HUES6 (cell line): Measurements from ENCODE around the gene HIVEP1.

Source experiments
- H3K27ac ChIP-seq: 2 replicates; pipeline ENCODE4 v1.7.0; 2013; ENCODE audit warnings: low read depth, mild to moderate bottlenecking, low read length, inconsistent platforms
- H3K27me3 ChIP-seq: 2 replicates; pipeline ENCODE4 v1.6.1; 2013; ENCODE audit warnings: low read length; ENCODE audit not compliant: control insufficient read depth, insufficient read depth
- H3K36me3 ChIP-seq: 2 replicates; pipeline ENCODE4 v1.6.1; 2013; ENCODE audit warnings: low read length; ENCODE audit not compliant: control insufficient read depth, insufficient read depth
- H3K4me1 ChIP-seq: 2 replicates; pipeline ENCODE4 v1.6.1; 2013; ENCODE audit warnings: low read length; ENCODE audit not compliant: control insufficient read depth, insufficient read depth
- H3K4me3 ChIP-seq: 2 replicates; pipeline ENCODE4 v1.5.1; 2013; ENCODE audit warnings: low read depth, low read length
- H3K9ac ChIP-seq: one replicate; pipeline ENCODE4 v1.6.1; 2013; ENCODE audit warnings: mild to moderate bottlenecking, low read length
- H3K9me3 ChIP-seq: 2 replicates; pipeline ENCODE4 v1.6.1; 2013; ENCODE audit warnings: low read depth, low read length; ENCODE audit not compliant: control insufficient read depth, insufficient read depth

Gene HIVEP1

GRCh38 chr6:11974089-11974488 lies 38.0 kb upstream of the HIVEP1 start:
- no peaks in the 10 kb centered on the region for H3K9me3 ChIP-seq
- H3K27ac ChIP-seq, result no peak overlapping the region
- no peak overlapping the region for H3K9ac ChIP-seq
- peaks cover 21% of the 10 kb centered on the region for H3K4me1 ChIP-seq
- no peaks in the 10 kb centered on the region for H3K36me3 ChIP-seq
- H3K4me3 ChIP-seq, result no peak overlapping the region
- H3K27me3 ChIP-seq, result no peaks in the 10 kb centered on the region

GRCh38 chr6:11975353-11975977 lies 36.6 kb upstream of the HIVEP1 start:
- Histone ChIP-seq H3K36me3 (no peaks in the 10 kb centered on the region), H3K9ac (no peak overlapping the region), H3K27ac (no peak overlapping the region), H3K4me3 (no peak overlapping the region), H3K4me1 (peaks cover 21% of the 10 kb centered on the region), H3K27me3 (no peaks in the 10 kb centered on the region), H3K9me3 (no peaks in the 10 kb centered on the region)

- Histone ChIP-seq H3K36me3 (no peaks in the 10 kb centered on the region), H3K4me1 (peaks cover 21% of the 10 kb centered on the region), H3K4me3 (no peak overlapping the region), H3K9me3 (no peaks in the 10 kb centered on the region), H3K27ac (no peak overlapping the region), H3K27me3 (no peaks in the 10 kb centered on the region), H3K9ac (no peak overlapping the region)
Observed at GRCh38 chr6:11976489-11976888, 35.6 kb upstream of the HIVEP1 start.

- H3K36me3 ChIP-seq, result no peaks in the 10 kb centered on the region
- no peaks in the 10 kb centered on the region for H3K27me3 ChIP-seq
- no peak overlapping the region for H3K4me3 ChIP-seq
- H3K4me1 ChIP-seq, result peaks cover 16% of the 10 kb centered on the region
- no peaks in the 10 kb centered on the region for H3K9me3 ChIP-seq
- no peak overlapping the region for H3K27ac ChIP-seq
- no peak overlapping the region for H3K9ac ChIP-seq
Observed at GRCh38 chr6:11977193-11977592, 34.9 kb upstream of the HIVEP1 start.

- H3K27me3 ChIP-seq, result no peaks in the 10 kb centered on the region
- no peaks in the 10 kb centered on the region for H3K9me3 ChIP-seq
- H3K36me3 ChIP-seq, result no peaks in the 10 kb centered on the region
- H3K4me3 ChIP-seq, result no peak overlapping the region
- H3K27ac ChIP-seq, result no peak overlapping the region
- no peak overlapping the region for H3K9ac ChIP-seq
- peaks cover 10% of the 10 kb centered on the region for H3K4me1 ChIP-seq
Observed at GRCh38 chr6:11977738-11978137, 34.4 kb upstream of the HIVEP1 start.

- Histone ChIP-seq H3K9ac (no peak overlapping the region), H3K4me3 (no peak overlapping the region), H3K36me3 (no peaks in the 10 kb centered on the region), H3K9me3 (no peaks in the 10 kb centered on the region), H3K27me3 (no peaks in the 10 kb centered on the region), H3K4me1 (peaks cover 5% of the 10 kb centered on the region; the same call in 1 of the 2 replicates), H3K27ac (no peak overlapping the region)
Observed at GRCh38 chr6:11978169-11978987, 33.7 kb upstream of the HIVEP1 start.

GRCh38 chr6:11979866-11980265 lies 32.2 kb upstream of the HIVEP1 start:
- Histone ChIP-seq H3K27me3 (no peaks in the 10 kb centered on the region), H3K4me3 (no peak overlapping the region), H3K27ac (no peak overlapping the region), H3K9me3 (no peaks in the 10 kb centered on the region), H3K36me3 (no peaks in the 10 kb centered on the region), H3K9ac (no peak overlapping the region), H3K4me1 (no peaks in the 10 kb centered on the region)

- Histone ChIP-seq H3K27me3 (no peaks in the 10 kb centered on the region), H3K27ac (no peak overlapping the region), H3K9me3 (no peaks in the 10 kb centered on the region), H3K9ac (no peak overlapping the region), H3K4me1 (no peaks in the 10 kb centered on the region), H3K36me3 (no peaks in the 10 kb centered on the region), H3K4me3 (no peak overlapping the region)
Observed at GRCh38 chr6:11983306-11983705, 28.8 kb upstream of the HIVEP1 start.

- no peaks in the 10 kb centered on the region for H3K36me3 ChIP-seq
- no peak overlapping the region for H3K9ac ChIP-seq
- H3K4me1 ChIP-seq, result peaks cover 4% of the 10 kb centered on the region; the same call in 1 of the 2 replicates
- H3K27ac ChIP-seq, result no peak overlapping the region
- no peaks in the 10 kb centered on the region for H3K27me3 ChIP-seq
- no peaks in the 10 kb centered on the region for H3K9me3 ChIP-seq
- no peak overlapping the region for H3K4me3 ChIP-seq
Observed at GRCh38 chr6:11987386-11987785, 24.7 kb upstream of the HIVEP1 start.

GRCh38 chr6:11989386-11989785 lies 22.7 kb upstream of the HIVEP1 start:
- no peaks in the 10 kb centered on the region for H3K36me3 ChIP-seq
- no peak overlapping the region for H3K27ac ChIP-seq
- peaks cover 4% of the 10 kb centered on the region; the same call in 1 of the 2 replicates for H3K4me1 ChIP-seq
- no peaks in the 10 kb centered on the region for H3K27me3 ChIP-seq
- no peak overlapping the region for H3K9ac ChIP-seq
- H3K9me3 ChIP-seq, result no peaks in the 10 kb centered on the region
- no peak overlapping the region for H3K4me3 ChIP-seq

GRCh38 chr6:11992086-11992485 lies 20.0 kb upstream of the HIVEP1 start:
- no peaks in the 10 kb centered on the region for H3K9me3 ChIP-seq
- no peak overlapping the region for H3K27ac ChIP-seq
- no peaks in the 10 kb centered on the region for H3K36me3 ChIP-seq
- no peak overlapping the region for H3K9ac ChIP-seq
- H3K27me3 ChIP-seq, result no peaks in the 10 kb centered on the region
- H3K4me3 ChIP-seq, result no peak overlapping the region
- peaks cover 4% of the 10 kb centered on the region; the same call in 1 of the 2 replicates for H3K4me1 ChIP-seq
